Measurements from ENCODE around the gene CNTN1. TPM values are rescaled to one million over a fixed set of nuclear protein-coding genes. Genes with fewer than 3 reads are reported as not detected.
A peak's percentile ranks its signal among the peaks of the same experiment; 100 is the strongest.

CNTN1 gene
- polyA plus RNA-seq, 1 donor from 2014 or later, result 101 TPM

DNA sequence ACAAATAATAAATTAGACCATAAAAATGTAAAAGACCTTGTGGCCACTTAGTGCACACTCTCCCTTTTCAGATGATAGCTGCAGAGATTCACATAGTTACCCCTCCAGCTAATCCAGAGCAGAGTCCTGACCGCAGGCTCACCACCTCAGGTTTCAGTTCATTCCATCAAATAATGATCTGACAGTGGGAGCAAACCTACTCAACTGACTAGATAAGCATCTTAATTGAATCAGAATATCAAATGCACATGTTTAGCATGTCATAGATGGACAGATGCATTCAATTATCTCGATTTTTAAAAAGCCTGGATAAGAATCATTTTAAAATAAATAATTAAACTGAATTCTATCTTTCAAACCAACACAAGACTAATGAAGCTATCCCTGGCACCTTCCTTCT lies 253.5 kb downstream of the CNTN1 start:
- no peaks in the 10 kb centered on the region for H3K9me2 ChIP-seq (ENCODE audit: insufficient read depth, low read length)
- no peak overlapping the region for H3K9ac ChIP-seq (ENCODE audit: low read length)
- H4K20me1 ChIP-seq (ENCODE audit: insufficient read depth), result no peaks in the 10 kb centered on the region
- H2AFZ ChIP-seq (ENCODE audit: low read depth, low read length), result no peak overlapping the region
- no peaks in the 10 kb centered on the region for H3K27me3 ChIP-seq (ENCODE audit: insufficient read depth, low read depth, low read length)
- no peaks in the 10 kb centered on the region for H3K79me2 ChIP-seq (replicated peaks; ENCODE audit: insufficient read depth, low read length)
- no peak overlapping the region for H3K27ac ChIP-seq (ENCODE audit: low read length)
- no peak overlapping the region for H3K4me3 ChIP-seq (ENCODE audit: low read length)
- no peak overlapping the region for H3K4me2 ChIP-seq (ENCODE audit: low read length)
- no peaks in the 10 kb centered on the region for H3K9me3 ChIP-seq (ENCODE audit: low read length)
- TF ChIP-seq EZH2 (IDR thresholded peaks at IDR 0.05; ENCODE audit: borderline replicate concordance, insufficient read depth, low read length, poor library complexity, severe bottlenecking) (no peak), SMC3 (conservative IDR thresholded peaks at IDR 0.05; ENCODE audit: poor library complexity) (no peak), RAD21 (conservative IDR thresholded peaks at IDR 0.05) (no peak), MXI1 (conservative IDR thresholded peaks at IDR 0.05; ENCODE audit: poor library complexity, severe bottlenecking) (no peak), EP300 (conservative IDR thresholded peaks at IDR 0.05; ENCODE audit: poor library complexity, severe bottlenecking) (no peak), POLR2AphosphoS5 (IDR thresholded peaks at IDR 0.05) (no peak), REST (IDR thresholded peaks at IDR 0.05; ENCODE audit: borderline replicate concordance) (no peak), TAF1 (IDR thresholded peaks at IDR 0.05; ENCODE audit: low read depth) (no peak)
- TF ChIP-seq, protein P1, sequence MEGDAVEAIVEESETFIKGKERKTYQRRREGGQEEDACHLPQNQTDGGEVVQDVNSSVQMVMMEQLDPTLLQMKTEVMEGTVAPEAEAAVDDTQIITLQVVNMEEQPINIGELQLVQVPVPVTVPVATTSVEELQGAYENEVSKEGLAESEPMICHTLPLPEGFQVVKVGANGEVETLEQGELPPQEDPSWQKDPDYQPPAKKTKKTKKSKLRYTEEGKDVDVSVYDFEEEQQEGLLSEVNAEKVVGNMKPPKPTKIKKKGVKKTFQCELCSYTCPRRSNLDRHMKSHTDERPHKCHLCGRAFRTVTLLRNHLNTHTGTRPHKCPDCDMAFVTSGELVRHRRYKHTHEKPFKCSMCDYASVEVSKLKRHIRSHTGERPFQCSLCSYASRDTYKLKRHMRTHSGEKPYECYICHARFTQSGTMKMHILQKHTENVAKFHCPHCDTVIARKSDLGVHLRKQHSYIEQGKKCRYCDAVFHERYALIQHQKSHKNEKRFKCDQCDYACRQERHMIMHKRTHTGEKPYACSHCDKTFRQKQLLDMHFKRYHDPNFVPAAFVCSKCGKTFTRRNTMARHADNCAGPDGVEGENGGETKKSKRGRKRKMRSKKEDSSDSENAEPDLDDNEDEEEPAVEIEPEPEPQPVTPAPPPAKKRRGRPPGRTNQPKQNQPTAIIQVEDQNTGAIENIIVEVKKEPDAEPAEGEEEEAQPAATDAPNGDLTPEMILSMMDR (IDR thresholded peaks at IDR 0.05; ENCODE audit: poor library complexity, severe bottlenecking), result no peak
- H3F3A ChIP-seq (ENCODE audit: insufficient read depth, low read length, poor library complexity, severe bottlenecking), result no peaks in the 10 kb centered on the region
- no peaks in the 10 kb centered on the region for H3K36me3 ChIP-seq (ENCODE audit: insufficient read depth, low read length)

DNA sequence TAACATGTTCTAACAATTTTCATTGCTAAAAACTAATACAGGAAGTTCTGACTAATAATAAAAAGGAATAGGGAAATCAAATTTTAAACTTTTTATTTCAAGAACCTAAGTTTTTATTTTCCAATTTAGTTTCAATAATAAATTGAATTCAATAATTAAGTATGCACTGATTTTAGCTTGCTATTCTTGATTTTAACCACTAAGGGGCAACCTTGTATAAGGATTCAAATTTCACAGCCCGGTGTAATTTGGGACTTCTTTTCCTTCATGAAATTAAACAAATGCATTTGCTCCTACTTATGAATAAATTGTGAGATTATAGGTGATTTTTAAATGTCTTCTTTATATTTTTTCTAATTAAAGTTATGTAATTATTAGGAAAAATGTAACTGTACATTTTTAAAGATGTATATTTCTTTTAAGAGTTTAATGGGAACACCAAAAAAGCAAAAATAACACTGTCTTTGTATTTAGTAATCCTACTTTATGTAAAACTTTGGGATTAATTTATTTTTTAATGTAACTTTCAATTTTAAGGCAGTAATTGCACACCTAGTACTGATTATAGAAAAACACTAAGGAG lies 254.5 kb downstream of the CNTN1 start:
- H3F3A ChIP-seq (ENCODE audit: insufficient read depth, low read length, poor library complexity, severe bottlenecking), result no peaks in the 10 kb centered on the region
- H3K36me3 ChIP-seq (ENCODE audit: insufficient read depth, low read length), result no peaks in the 10 kb centered on the region
- H3K4me3 ChIP-seq (ENCODE audit: low read length), result no peak overlapping the region
- no peak overlapping the region for H2AFZ ChIP-seq (ENCODE audit: low read depth, low read length)
- H3K27me3 ChIP-seq (ENCODE audit: insufficient read depth, low read depth, low read length), result no peaks in the 10 kb centered on the region
- no peaks in the 10 kb centered on the region for H4K20me1 ChIP-seq (ENCODE audit: insufficient read depth)
- H3K4me2 ChIP-seq (ENCODE audit: low read length), result no peak overlapping the region
- no peak overlapping the region for H3K9ac ChIP-seq (ENCODE audit: low read length)
- no peaks in the 10 kb centered on the region for H3K79me2 ChIP-seq (replicated peaks; ENCODE audit: insufficient read depth, low read length)
- no peaks in the 10 kb centered on the region for H3K9me2 ChIP-seq (ENCODE audit: insufficient read depth, low read length)
- H3K27ac ChIP-seq (ENCODE audit: low read length), result no peak overlapping the region
- TF ChIP-seq EZH2 (IDR thresholded peaks at IDR 0.05; ENCODE audit: borderline replicate concordance, insufficient read depth, low read length, poor library complexity, severe bottlenecking) (no peak), POLR2AphosphoS5 (IDR thresholded peaks at IDR 0.05) (no peak), SMC3 (conservative IDR thresholded peaks at IDR 0.05; ENCODE audit: poor library complexity) (peak; percentile 83), MXI1 (conservative IDR thresholded peaks at IDR 0.05; ENCODE audit: poor library complexity, severe bottlenecking) (no peak), RAD21 (conservative IDR thresholded peaks at IDR 0.05) (peak; percentile 86), REST (IDR thresholded peaks at IDR 0.05; ENCODE audit: borderline replicate concordance) (no peak), EP300 (conservative IDR thresholded peaks at IDR 0.05; ENCODE audit: poor library complexity, severe bottlenecking) (no peak), TAF1 (IDR thresholded peaks at IDR 0.05; ENCODE audit: low read depth) (no peak)
- TF ChIP-seq, protein P1 (IDR thresholded peaks at IDR 0.05; ENCODE audit: poor library complexity, severe bottlenecking), result peak; percentile 80
- H3K9me3 ChIP-seq (ENCODE audit: low read length), result no peaks in the 10 kb centered on the region

All from neural cell (in vitro differentiated cells).